Head of caudate nucleus (tissue), 42 donors: ENCODE measurements around the gene EEF1B2.
"Not testable (repeated sequence)": the region's sequence is repeated elsewhere in the genome, so short reads cannot be mapped to it uniquely, and the experiment has no call there.

ENCODE experiments used
- DNase-seq, 42 donors: peaks; one replicate each; pipeline versions ENCODE4 v3.0.0 to v3.0.0-alpha.2; 2020 to 2021; ENCODE audit warnings: mixed read lengths in 7 of 42
- intact Hi-C: fragments of 100-400 bp; cut with DNase I; formaldehyde crosslinking; loops from one replicate; pipeline ENCODE4 v1.15.0; 2022

Gene EEF1B2

GRCh38 chr2:206160807-206161179, 1.1 kb downstream of the EEF1B2 start:
- intact Hi-C loops, result loop anchor here (10.0 kb wide), 1 partner anchor 104 kb away; no protein-coding TSS in a partner anchor

GRCh38 chr2:206162401-206162800, 2.7 kb downstream of the EEF1B2 start:
- not testable (repeated sequence) for DNase-seq
- intact Hi-C loops, result loop anchor here (10.0 kb wide), 1 partner anchor 102 kb away; no protein-coding TSS in a partner anchor

More at GRCh38 chr2:206160807-206161179, 1.1 kb downstream of the EEF1B2 start:
- no peak for DNase-seq

- peak in 2 of 42 donors; percentile 17 to 21 for DNase-seq
These were observed 3.7 kb downstream of the EEF1B2 start for GRCh38 chr2:206163251-206163880.

GRCh38 chr2:206164261-206164862, 4.7 kb downstream of the EEF1B2 start:
- peak in 28 of 42 donors; percentile 17 to 88 (median 60) for DNase-seq
- intact Hi-C loops, result loop anchor here (10.0 kb wide), 1 partner anchor 100 kb away; no protein-coding TSS in a partner anchor

More at GRCh38 chr2:206163251-206163880, 3.7 kb downstream of the EEF1B2 start:
- intact Hi-C loops, result loop anchor here (10.0 kb wide), 1 partner anchor 101 kb away; no protein-coding TSS in a partner anchor

- intact Hi-C loops, result loop anchor here (10.0 kb wide), 1 partner anchor 97 kb away; no protein-coding TSS in a partner anchor
These were observed 8.5 kb downstream of the EEF1B2 start for GRCh38 chr2:206168230-206168629.

GRCh38 chr2:206171624-206172397, 12.1 kb downstream of the EEF1B2 start:
- DNase-seq, intact Hi-C loops: not testable (repeated sequence)

More at GRCh38 chr2:206168230-206168629, 8.5 kb downstream of the EEF1B2 start:
- DNase-seq, result not testable (repeated sequence)

GRCh38 chr2:206173147-206173546, 13.5 kb downstream of the EEF1B2 start:
- intact Hi-C loops, result no loop called here
- no peak for DNase-seq

GRCh38 chr2:206176121-206176520, 16.4 kb downstream of the EEF1B2 start:
- intact Hi-C loops, result no loop called here

GRCh38 chr2:206176901-206177300, 17.2 kb downstream of the EEF1B2 start:
- DNase-seq, result no peak
- intact Hi-C loops, result no loop called here

More at GRCh38 chr2:206176121-206176520, 16.4 kb downstream of the EEF1B2 start:
- DNase-seq, result no peak

- intact Hi-C loops, DNase-seq: not testable (repeated sequence)
These were observed 21.8 kb downstream of the EEF1B2 start for GRCh38 chr2:206181526-206181925.

- intact Hi-C loops, result no loop called here
- DNase-seq, result no peak
These were observed 30.0 kb downstream of the EEF1B2 start for GRCh38 chr2:206189691-206190090.

- no peak for DNase-seq
- intact Hi-C loops, result no loop called here
These were observed 30.4 kb downstream of the EEF1B2 start for GRCh38 chr2:206190111-206190510.

- DNase-seq, result peak in 23 of 42 donors; percentile 7 to 70 (median 32)
- intact Hi-C loops, result no loop called here
These were observed 31.0 kb downstream of the EEF1B2 start for GRCh38 chr2:206190689-206191088.

- intact Hi-C loops, result no loop called here
- no peak for DNase-seq
These were observed 32.5 kb downstream of the EEF1B2 start for GRCh38 chr2:206192157-206192556.

- intact Hi-C loops, result no loop called here
- no peak for DNase-seq
These were observed 34.1 kb downstream of the EEF1B2 start for GRCh38 chr2:206193671-206194357.

- DNase-seq, result no peak
- intact Hi-C loops, result no loop called here
These were observed 39.0 kb downstream of the EEF1B2 start for GRCh38 chr2:206198677-206199076.

GRCh38 chr2:206201075-206201848, 41.6 kb downstream of the EEF1B2 start:
- intact Hi-C loops, result no loop called here
- DNase-seq, result no peak

- DNase-seq, result no peak
- intact Hi-C loops, result no loop called here
These were observed 42.8 kb downstream of the EEF1B2 start for GRCh38 chr2:206202446-206202845.
